Stimulated activated CD8-positive, alpha-beta memory T cell treated with anti-CD3 and anti-CD28 coated beads, Interleukin-4, amount 100 ng/mL, for 48 hours (primary cell): ENCODE measurements around the gene THAP11.
A peak's percentile ranks its signal among the peaks of the same experiment; 100 is the strongest.

Source experiments
- DNase-seq: peaks from one replicate; pipeline ENCODE4 v3.0.0-alpha.2; 2020

THAP11 gene

DNA sequence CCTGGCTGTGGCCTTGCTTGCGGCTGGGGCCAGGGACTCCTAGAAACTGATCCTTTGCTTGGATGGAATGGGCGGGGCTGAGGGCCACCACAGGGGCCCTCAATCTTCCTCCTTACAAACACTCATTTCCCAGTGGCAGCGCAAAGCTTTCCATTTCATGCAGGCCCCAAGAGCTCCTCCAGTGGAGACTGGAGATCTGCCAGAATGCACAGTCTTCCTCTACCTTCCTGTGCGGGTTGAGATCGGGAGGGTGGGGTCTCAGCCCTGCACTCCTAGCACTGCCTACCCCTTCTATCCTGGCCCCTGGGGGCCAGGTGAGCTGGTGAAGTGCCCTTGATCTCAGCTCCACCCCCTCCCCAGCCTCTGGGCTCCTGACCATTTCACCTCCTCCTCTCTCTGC is 44.3 kb downstream of the THAP11 start:
- no peak for DNase-seq

DNA sequence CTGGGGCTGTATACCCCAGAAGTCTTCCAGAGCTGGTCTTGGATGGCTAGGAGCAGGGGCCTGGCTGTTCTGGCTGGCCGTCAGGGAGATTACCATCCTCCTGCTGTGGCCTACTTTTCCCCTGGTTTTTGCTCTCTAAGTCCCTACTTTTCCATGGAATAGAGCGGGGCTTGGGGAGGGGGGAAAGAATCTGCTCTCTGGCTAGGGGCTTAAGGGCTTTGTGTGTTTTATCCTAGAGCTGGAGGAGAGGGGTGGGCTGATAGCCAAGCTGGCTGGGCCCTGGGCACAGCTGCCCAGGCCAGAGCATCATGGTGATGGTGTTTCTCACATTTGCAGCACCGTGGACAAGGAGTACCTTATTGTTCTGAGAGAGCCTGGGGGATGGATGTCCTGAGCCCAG is 46.2 kb downstream of the THAP11 start:
- DNase-seq: no peak

DNA sequence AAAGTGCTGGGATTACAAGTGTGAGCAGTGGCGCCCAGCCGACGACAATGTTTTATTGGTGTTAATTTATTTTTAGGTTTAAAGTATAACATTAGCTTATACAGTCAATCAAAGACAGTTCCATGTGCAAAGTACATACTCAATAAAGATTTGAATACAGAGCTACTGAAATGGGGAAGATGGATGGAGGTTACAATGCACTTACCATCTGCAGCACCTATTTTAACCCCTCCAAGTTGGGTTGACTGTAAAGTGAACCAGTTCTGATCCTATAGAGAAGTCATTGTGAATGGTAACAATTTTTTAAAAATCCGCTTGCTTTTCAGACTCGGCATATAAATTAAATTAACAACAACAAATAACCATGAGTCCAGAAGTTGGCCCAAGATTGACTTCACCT is 50.3 kb downstream of the THAP11 start:
- DNase-seq: no peak

DNA sequence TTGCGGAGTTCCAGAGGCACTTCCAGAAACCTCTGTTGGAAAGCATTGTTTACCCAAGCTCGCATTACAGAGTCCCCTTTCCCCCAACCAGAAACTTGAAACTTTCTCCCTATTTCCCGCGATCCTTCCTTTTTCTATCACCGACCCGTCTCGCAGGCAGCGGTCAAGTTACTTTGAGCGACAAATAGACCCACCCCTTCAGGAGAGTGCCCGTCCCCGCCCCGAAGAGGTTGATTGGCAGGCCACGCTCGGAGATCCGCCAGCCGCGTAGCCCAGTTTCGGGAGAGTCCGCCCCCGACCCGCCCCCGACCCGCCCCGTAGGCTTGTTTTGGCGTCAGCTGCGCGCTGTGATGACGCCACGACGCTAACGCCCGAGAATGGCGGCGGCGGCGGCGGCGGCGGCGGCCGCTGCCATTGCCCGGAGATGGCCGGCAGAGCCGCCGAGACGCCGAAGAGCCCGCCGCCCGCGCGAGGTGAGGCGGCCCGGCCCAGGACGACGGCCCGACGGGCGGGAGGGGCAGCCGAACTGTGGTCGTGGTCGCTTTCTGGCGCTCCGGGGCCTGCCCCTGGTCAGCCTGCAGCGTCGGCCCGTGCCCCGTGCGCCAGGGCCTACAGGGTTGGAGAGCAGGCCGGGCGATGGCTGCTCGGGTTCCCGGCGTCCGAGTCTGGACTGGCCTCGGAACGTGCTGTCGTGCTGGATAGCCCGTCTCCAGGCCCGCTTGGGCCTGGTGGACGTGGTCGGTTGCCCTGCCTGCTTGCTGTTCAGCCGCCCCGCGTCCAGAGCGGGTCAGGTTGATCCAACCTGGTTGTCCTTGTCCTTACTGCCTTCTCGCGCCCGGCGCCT is 51.0 kb downstream of the THAP11 start, which contains the start of gene PSKH1:
Gene PSKH1, plus strand, starts transcription at position 356 of the 844 bp plus-strand sequence. CDS start 15,496 bp downstream, outside the sequence.
- DNase-seq: peak; percentile 96
